IPS-18a (cell line): ENCODE measurements around the gene BOK.

Source experiments
- H3K27ac ChIP-seq: one replicate; pipeline ENCODE4 v1.5.1; 2013; ENCODE audit warnings: low read length
- H3K27me3 ChIP-seq: one replicate; pipeline ENCODE4 v1.6.1; 2013; ENCODE audit warnings: mild to moderate bottlenecking, low read length; ENCODE audit not compliant: control insufficient read depth, insufficient read depth
- H3K36me3 ChIP-seq: one replicate; pipeline ENCODE4 v1.6.1; 2013; ENCODE audit warnings: low read depth, low read length; ENCODE audit not compliant: control insufficient read depth
- H3K4me1 ChIP-seq: one replicate; pipeline ENCODE4 v1.6.1; 2013; ENCODE audit warnings: low read depth, low read length; ENCODE audit not compliant: control insufficient read depth
- H3K4me3 ChIP-seq: one replicate; pipeline ENCODE4 v1.5.1; 2013; ENCODE audit warnings: low read length
- H3K9ac ChIP-seq: one replicate; pipeline ENCODE4 v1.6.1; 2013; ENCODE audit warnings: mild to moderate bottlenecking, low read length, moderate library complexity
- H3K9me3 ChIP-seq: one replicate; pipeline ENCODE4 v1.6.1; 2013; ENCODE audit warnings: low read depth, low read length; ENCODE audit not compliant: control insufficient read depth

Gene BOK

DNA sequence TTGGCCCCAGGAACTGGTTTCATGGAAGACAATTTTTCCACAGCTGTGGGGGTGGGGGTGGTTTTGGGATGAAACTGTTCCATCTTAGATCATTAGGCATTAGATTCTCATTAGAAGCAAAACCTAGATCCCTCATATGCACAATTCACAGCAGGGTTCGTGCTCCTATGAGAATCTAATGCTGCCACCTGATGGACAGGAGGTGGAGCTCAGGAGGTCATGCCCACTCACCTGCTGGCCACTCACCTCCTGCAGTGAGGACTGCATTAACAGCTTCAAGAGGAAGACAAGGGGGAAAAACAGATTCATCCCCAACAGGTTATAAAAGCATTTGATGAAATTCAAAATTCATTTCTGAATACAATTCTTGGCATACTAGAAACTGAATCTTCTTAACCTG lies 39.9 kb downstream of the BOK start:
- H3K9me3 ChIP-seq = no peaks in the 10 kb centered on the region
- peaks cover 20% of the 10 kb centered on the region for H3K36me3 ChIP-seq
- no peak overlapping the region for H3K4me3 ChIP-seq
- H3K27ac ChIP-seq = no peak overlapping the region
- H3K27me3 ChIP-seq = no peaks in the 10 kb centered on the region
- H3K9ac ChIP-seq = no peak overlapping the region
- H3K4me1 ChIP-seq = no peaks in the 10 kb centered on the region

DNA sequence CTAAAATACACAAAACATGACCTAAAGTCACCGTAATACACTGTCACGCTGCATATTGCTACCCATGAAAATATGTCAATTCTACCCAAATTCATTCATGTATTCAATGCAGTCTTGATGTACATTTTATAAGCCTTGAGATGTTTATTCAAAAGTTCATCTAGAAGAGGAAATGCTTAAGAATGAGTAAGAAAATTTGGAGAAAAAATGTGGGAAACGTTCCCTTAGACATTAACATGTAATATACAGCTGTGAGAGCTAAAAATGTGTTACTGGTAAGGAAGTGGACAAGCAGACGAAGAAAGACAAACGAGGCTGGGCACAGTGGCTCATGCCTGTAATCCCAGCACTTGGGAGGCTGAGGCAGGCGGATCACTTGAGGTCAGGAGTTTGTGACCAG lies 41.1 kb downstream of the BOK start:
- Histone ChIP-seq H3K9ac (no peak overlapping the region), H3K36me3 (peaks cover 21% of the 10 kb centered on the region)

DNA sequence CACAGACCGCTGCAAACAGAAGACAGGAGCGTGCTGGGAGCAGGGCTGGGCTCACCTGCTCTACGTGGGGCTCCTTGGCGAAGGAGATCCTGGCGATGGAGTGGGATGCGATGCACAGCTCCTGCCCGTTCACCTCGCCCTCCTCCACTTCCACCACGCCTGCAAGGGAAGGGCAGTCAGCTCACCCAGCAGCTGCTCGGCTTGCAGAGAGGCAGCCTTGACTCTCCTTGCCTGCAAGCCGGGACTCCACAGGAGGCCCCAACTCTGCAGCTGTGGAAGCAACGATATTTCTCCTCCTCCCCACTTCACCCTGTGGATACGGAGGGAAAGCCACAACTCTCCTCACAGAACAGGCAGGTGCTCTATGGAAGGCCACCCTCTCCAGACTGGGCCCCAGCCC lies 43.3 kb downstream of the BOK start:
- Histone ChIP-seq H3K9me3 (no peaks in the 10 kb centered on the region), H3K36me3 (peaks cover 25% of the 10 kb centered on the region), H3K27ac (no peak overlapping the region), H3K4me3 (no peak overlapping the region), H3K9ac (no peak overlapping the region), H3K27me3 (no peaks in the 10 kb centered on the region), H3K4me1 (no peaks in the 10 kb centered on the region)

More for the DNA sequence above, 41.1 kb downstream of the BOK start:
- Histone ChIP-seq H3K4me1 (no peaks in the 10 kb centered on the region), H3K4me3 (no peak overlapping the region), H3K27ac (no peak overlapping the region), H3K9me3 (no peaks in the 10 kb centered on the region), H3K27me3 (no peaks in the 10 kb centered on the region)

DNA sequence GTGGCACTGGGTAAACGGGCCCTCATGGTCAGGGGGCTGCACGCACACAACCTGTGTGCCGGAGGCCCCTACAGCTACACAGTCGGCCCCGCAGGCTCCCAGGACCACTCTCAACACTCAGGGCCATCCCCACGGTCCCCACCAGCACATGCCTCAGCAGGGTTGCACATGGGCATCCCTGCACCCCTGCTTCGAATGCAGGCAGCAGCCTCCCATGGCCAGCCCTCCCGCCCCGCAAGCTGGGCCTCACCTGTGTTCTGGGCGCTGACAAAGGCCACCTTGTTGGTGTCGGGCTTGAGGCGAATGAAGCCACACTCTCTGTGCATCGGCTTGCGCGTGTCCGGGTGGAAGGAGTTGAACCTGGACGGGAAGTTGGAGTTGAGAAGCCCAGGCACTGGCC lies 44.2 kb downstream of the BOK start:
- no peaks in the 10 kb centered on the region for H3K4me1 ChIP-seq
- no peaks in the 10 kb centered on the region for H3K9me3 ChIP-seq
- peaks cover 22% of the 10 kb centered on the region for H3K36me3 ChIP-seq
- H3K4me3 ChIP-seq = no peak overlapping the region
- H3K27ac ChIP-seq = no peak overlapping the region
- no peaks in the 10 kb centered on the region for H3K27me3 ChIP-seq
- H3K9ac ChIP-seq = no peak overlapping the region

DNA sequence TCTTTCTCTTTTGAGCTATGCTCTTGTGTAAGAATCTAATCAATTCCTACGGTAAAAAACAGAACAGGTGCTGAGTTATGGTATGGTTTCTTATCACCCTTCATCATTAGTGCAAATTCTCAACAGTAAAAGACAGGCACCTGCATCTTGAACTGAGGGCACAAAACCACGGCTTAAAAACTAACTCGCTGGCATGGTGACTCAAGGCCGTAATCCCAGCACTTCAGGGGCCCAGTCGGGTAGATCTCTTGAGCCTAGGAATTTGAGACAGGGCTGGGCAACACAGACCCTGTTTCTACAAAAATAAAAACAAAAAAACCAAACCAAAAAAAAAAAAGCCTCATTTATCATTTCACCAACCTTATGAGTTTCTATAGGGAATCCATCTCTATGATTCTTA lies 45.1 kb downstream of the BOK start:
- H3K27ac ChIP-seq = no peak overlapping the region
- peaks cover 22% of the 10 kb centered on the region for H3K36me3 ChIP-seq

DNA sequence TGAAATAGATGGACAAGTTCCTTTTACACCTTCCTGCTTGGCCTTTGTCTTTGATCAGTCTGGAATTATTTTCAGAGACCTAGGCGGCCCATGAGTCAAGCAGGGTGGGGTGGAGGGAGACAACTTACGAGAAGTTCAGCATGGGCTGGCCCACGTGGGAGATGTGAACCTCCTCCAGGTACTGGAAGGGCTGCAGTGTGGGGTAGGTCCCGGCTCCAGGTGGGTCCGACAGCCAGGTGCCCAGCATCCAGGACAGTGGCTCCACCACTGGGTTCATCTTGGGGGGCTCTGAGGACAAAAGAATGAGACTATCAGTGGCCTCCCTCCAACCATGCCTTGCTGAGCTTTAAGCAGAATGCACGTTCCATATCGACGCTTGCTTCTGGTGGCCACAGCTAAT lies 47.6 kb downstream of the BOK start:
- Histone ChIP-seq H3K27me3 (no peaks in the 10 kb centered on the region), H3K9ac (no peak overlapping the region), H3K36me3 (peaks cover 16% of the 10 kb centered on the region)

More for the DNA sequence above, 45.1 kb downstream of the BOK start:
- no peak overlapping the region for H3K4me3 ChIP-seq
- no peaks in the 10 kb centered on the region for H3K27me3 ChIP-seq
- H3K4me1 ChIP-seq = no peaks in the 10 kb centered on the region
- H3K9me3 ChIP-seq = no peaks in the 10 kb centered on the region
- no peak overlapping the region for H3K9ac ChIP-seq

DNA sequence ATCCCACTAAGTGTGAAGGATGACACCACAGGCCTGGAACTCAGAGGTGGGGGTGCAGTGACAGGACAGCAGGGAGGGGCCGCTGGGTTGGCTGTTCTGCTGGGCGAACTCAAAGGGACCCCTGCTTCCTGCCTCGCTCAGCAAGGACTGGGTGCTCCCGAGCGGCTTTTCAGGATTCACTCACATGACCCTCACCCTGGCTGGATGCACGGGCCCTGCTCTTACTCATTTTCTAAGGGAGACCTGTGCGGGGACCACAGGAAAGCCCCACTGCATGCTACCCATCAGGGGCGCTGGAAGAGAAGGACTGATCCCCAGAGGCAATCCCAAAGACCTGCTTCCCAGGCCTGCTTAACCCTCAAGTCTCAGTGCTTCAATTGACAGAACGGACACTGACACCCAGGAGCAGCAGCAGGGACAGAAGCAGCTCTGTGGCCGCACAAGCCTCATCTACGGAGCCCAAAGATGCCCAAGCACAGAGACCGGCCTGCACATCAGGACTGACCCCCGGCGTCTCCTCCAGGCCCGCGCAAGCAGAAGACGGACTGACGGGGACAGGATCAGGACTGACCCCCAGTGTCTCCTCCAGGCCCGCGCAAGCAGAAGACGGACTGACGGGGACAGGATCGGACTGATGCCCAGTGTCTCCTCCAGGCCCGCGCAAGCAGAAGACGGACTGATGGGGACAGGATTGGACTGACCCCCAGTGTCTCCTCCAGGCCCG lies 48.8 kb downstream of the BOK start:
- Histone ChIP-seq H3K4me3 (no peak overlapping the region), H3K27me3 (no peaks in the 10 kb centered on the region), H3K9ac (no peak overlapping the region), H3K27ac (no peak overlapping the region), H3K9me3 (no peaks in the 10 kb centered on the region), H3K4me1 (no peaks in the 10 kb centered on the region), H3K36me3 (peaks cover 16% of the 10 kb centered on the region)

More for the DNA sequence above, 47.6 kb downstream of the BOK start:
- H3K4me3 ChIP-seq = no peak overlapping the region
- H3K27ac ChIP-seq = no peak overlapping the region
- H3K9me3 ChIP-seq = no peaks in the 10 kb centered on the region
- H3K4me1 ChIP-seq = no peaks in the 10 kb centered on the region

DNA sequence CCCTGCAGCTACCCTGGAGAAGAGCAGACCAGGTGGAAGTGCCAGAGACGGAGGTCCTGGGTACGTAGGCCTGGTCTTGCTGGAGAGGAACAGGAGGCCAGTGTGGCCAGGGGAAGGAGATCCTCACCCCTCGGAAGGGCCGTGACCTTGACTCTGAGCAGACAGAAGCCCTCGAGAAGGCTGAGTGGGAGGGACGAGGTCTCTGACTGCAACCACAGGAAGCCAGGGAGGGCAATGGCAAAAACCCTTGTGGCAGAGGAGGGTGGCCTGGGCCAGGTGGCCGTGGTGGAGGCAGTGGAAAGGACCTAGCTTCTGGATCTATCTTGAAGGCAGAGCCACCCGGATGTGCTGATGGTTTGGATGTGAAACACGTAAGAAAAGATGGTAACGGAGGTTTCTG lies 50.3 kb downstream of the BOK start:
- H3K9ac ChIP-seq = no peak overlapping the region
- H3K9me3 ChIP-seq = no peaks in the 10 kb centered on the region
- no peaks in the 10 kb centered on the region for H3K4me1 ChIP-seq
- H3K27ac ChIP-seq = no peak overlapping the region
- no peaks in the 10 kb centered on the region for H3K27me3 ChIP-seq
- H3K4me3 ChIP-seq = no peak overlapping the region
- peaks cover 8% of the 10 kb centered on the region for H3K36me3 ChIP-seq

DNA sequence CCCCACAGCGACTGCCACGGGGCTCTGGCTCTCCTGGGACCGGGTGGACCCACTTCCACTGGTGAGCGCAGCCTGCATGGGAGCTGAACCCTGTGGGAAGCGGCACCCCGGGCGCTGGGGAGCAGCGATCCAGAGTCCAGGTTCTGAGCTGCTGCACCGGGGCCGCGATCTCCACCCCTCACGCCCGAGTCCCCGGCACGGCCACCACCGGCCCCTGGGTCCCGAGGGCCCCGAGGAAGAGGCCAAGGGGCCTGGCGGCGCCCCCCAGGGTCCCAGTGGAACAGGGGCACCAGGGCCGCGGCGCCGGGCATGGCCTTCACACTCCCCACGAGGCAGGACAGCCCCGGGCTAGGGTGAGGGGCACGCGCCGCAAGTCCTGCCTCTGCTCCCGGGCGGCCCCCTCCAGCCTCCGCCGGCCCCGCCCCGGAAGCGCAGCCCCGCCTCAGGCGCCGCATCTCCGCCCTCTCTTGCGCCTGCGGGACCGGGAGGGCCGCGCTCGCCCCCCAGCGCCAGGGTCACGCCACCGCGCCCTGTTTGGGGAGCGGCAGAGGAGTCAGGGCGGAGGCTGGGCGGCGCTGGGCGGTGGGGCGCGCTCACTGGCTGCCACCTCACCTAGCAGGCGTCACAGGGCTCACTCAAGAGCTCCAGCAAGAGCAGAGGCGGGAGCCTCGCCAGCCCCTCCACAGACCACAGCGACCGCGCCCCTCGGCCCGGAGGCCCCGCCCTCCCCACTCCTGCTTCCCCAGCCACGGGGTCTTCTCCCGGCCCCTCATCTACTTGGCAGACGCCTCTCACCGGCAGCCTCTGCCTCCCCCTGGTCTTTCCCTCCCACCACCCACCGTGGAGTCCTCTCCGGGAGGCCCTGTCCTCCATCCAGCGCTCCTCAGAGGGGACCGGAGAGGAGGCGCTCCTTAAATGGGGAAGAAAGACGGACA lies 51.6 kb downstream of the BOK start:
- peaks cover 8% of the 10 kb centered on the region for H3K36me3 ChIP-seq
- peak overlapping the region; percentile 63 for H3K4me3 ChIP-seq
- H3K27ac ChIP-seq = no peak overlapping the region
- H3K9me3 ChIP-seq = no peaks in the 10 kb centered on the region
- H3K27me3 ChIP-seq = no peaks in the 10 kb centered on the region
- H3K9ac ChIP-seq = peak overlapping the region; percentile 76
- no peaks in the 10 kb centered on the region for H3K4me1 ChIP-seq

DNA sequence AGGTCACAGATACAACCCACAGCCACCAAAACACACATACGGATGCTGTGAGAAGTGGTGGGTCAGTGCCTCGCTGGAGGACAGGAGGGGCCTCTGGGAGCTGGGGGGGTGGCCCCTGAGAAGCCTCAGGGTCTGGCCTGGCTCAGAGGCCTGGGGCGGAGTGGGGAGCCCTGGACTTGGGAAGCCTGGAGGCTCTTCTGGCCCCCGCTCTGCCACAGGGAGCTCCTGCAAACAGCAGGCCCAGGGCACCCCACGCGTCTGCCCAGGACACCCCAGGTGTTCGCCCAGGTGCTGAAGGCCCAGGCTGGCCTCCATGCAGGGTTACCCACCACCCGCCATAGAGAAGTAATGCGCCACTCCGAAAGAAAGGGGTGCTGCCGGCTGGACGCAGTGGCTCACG lies 52.5 kb downstream of the BOK start:
- Histone ChIP-seq H3K4me3 (peak overlapping the region; percentile 56), H3K27ac (no peak overlapping the region), H3K36me3 (peaks cover 3% of the 10 kb centered on the region), H3K9me3 (no peaks in the 10 kb centered on the region), H3K9ac (no peak overlapping the region), H3K4me1 (no peaks in the 10 kb centered on the region), H3K27me3 (no peaks in the 10 kb centered on the region)

DNA sequence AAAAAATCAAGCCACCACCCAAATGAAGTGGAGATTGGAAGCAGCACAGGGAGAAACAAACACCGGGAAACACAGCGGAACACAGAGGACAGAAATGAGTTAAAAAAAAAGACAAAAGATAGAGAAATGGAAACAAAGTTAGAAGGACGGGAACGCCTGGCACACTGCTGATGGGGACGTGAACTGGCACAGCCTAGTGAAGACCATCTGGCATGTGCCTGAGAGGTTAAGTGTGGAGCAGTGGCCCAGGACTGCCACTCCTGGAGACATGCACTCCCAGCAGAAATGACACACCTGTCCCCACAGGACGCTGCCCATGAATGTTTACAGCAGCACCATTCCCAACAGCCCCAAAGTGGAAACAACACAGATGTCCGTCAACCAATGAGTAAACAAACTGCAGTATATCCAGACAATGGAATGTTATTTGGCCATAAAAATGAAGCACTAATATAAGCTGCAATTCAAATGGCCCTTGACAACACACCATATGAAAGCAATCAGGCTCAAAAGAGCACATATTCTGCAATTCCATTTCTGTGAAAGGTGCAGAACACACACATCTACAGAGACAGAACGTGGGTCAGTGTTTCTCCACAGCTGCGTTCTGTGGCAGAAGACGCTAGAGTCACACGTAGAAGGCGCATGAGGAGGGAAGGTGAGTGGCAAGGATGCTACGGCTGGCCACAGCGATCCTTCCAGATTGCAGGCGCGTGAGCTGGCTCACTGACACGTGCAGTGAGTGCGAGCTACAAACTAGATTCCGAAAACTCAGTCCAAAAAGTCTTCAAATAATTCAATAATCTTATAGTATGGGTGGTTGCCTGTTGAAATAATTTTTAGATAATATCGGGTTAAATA lies 53.8 kb downstream of the BOK start:
- Histone ChIP-seq H3K4me1 (peaks cover 3% of the 10 kb centered on the region), H3K9me3 (no peaks in the 10 kb centered on the region), H3K4me3 (no peak overlapping the region), H3K27me3 (no peaks in the 10 kb centered on the region), H3K9ac (no peak overlapping the region), H3K27ac (no peak overlapping the region), H3K36me3 (no peaks in the 10 kb centered on the region)
